Measurements from ENCODE around the gene KIF7.

Gene KIF7

GRCh38 chr15:89686522-89686921, 31.3 kb upstream of the KIF7 start:
- no peaks in the 10 kb centered on the region for H3K27me3 ChIP-seq (ENCODE audit: low read depth, low read length)
- H3K9me3 ChIP-seq (ENCODE audit: insufficient read depth, low read length): no peaks in the 10 kb centered on the region
- H3K36me3 ChIP-seq (replicated peaks; ENCODE audit: low read depth, low read length): no peaks in the 10 kb centered on the region
- 0 out of 2 replicates have a peak, but pooled peaks cover 6% of the 10 kb centered on the region for H3K4me1 ChIP-seq (ENCODE audit: low read length)
- no peak overlapping the region for H3K4me3 ChIP-seq (ENCODE audit: low read length)
- no peak overlapping the region for H3K9ac ChIP-seq (ENCODE audit: low read length)
- H3K4me2 ChIP-seq (ENCODE audit: low read length): no peak overlapping the region
- H3K79me2 ChIP-seq (ENCODE audit: low read length): no peaks in the 10 kb centered on the region
- TF ChIP-seq, protein P1, sequence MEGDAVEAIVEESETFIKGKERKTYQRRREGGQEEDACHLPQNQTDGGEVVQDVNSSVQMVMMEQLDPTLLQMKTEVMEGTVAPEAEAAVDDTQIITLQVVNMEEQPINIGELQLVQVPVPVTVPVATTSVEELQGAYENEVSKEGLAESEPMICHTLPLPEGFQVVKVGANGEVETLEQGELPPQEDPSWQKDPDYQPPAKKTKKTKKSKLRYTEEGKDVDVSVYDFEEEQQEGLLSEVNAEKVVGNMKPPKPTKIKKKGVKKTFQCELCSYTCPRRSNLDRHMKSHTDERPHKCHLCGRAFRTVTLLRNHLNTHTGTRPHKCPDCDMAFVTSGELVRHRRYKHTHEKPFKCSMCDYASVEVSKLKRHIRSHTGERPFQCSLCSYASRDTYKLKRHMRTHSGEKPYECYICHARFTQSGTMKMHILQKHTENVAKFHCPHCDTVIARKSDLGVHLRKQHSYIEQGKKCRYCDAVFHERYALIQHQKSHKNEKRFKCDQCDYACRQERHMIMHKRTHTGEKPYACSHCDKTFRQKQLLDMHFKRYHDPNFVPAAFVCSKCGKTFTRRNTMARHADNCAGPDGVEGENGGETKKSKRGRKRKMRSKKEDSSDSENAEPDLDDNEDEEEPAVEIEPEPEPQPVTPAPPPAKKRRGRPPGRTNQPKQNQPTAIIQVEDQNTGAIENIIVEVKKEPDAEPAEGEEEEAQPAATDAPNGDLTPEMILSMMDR (IDR thresholded peaks at IDR 0.05; ENCODE audit: low read depth, low read length): no peak
- TF ChIP-seq EZH2phosphoT487 (IDR thresholded peaks at IDR 0.05; ENCODE audit: low read depth): no peak
- no peak overlapping the region for H3K27ac ChIP-seq (ENCODE audit: low read length)
- H2AFZ ChIP-seq (ENCODE audit: low read depth, low read length): no peak overlapping the region
- H4K20me1 ChIP-seq (ENCODE audit: insufficient read depth, low read length): no peaks in the 10 kb centered on the region

- no peaks in the 10 kb centered on the region for H3K9me3 ChIP-seq (ENCODE audit: insufficient read depth, low read length)
- H4K20me1 ChIP-seq (ENCODE audit: insufficient read depth, low read length): no peaks in the 10 kb centered on the region
- no peak overlapping the region for H3K27ac ChIP-seq (ENCODE audit: low read length)
- no peaks in the 10 kb centered on the region for H3K27me3 ChIP-seq (ENCODE audit: low read depth, low read length)
- H3K4me1 ChIP-seq (ENCODE audit: low read length): 0 out of 2 replicates have a peak, but pooled peaks cover 3% of the 10 kb centered on the region
- H2AFZ ChIP-seq (ENCODE audit: low read depth, low read length): no peak overlapping the region
- H3K9ac ChIP-seq (ENCODE audit: low read length): no peak overlapping the region
- H3K4me2 ChIP-seq (ENCODE audit: low read length): no peak overlapping the region
- TF ChIP-seq, protein P1 (IDR thresholded peaks at IDR 0.05; ENCODE audit: low read depth, low read length): no peak
- TF ChIP-seq EZH2phosphoT487 (IDR thresholded peaks at IDR 0.05; ENCODE audit: low read depth): no peak
- no peaks in the 10 kb centered on the region for H3K36me3 ChIP-seq (replicated peaks; ENCODE audit: low read depth, low read length)
- no peaks in the 10 kb centered on the region for H3K79me2 ChIP-seq (ENCODE audit: low read length)
- no peak overlapping the region for H3K4me3 ChIP-seq (ENCODE audit: low read length)
Measured at GRCh38 chr15:89685995-89686394, 30.7 kb upstream of the KIF7 start.

DNA sequence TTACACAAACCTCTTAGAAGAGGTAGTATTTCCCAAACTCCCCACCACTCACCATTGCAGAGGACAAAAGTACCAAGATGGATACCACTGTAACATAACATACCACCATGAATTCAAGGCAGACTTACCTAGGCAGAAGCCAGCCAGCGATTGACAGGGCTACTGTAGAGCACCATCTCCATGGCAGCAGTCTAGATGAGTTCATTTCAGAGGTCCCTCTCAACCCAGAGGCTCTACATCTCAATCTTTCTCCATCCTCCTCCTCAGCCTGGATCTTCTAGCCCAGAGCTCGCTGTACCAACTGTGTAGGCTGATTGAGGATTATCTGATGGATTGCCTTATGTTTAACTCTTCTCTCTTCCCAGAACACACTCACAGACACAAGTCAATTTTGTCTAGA, 25.9 kb upstream of the KIF7 start:
- H3K79me2 ChIP-seq (ENCODE audit: low read length): no peaks in the 10 kb centered on the region
- no peaks in the 10 kb centered on the region for H4K20me1 ChIP-seq (ENCODE audit: insufficient read depth, low read length)
- no peak overlapping the region for H3K9ac ChIP-seq (ENCODE audit: low read length)
- H3K27ac ChIP-seq (ENCODE audit: low read length): no peak overlapping the region
- no peak for TF ChIP-seq EZH2phosphoT487 (IDR thresholded peaks at IDR 0.05; ENCODE audit: low read depth)
- TF ChIP-seq, protein P1 (IDR thresholded peaks at IDR 0.05; ENCODE audit: low read depth, low read length): no peak
- H3K4me2 ChIP-seq (ENCODE audit: low read length): no peak overlapping the region
- H3K9me3 ChIP-seq (ENCODE audit: insufficient read depth, low read length): no peaks in the 10 kb centered on the region
- no peaks in the 10 kb centered on the region for H3K36me3 ChIP-seq (replicated peaks; ENCODE audit: low read depth, low read length)
- H3K4me3 ChIP-seq (ENCODE audit: low read length): no peak overlapping the region
- no peaks in the 10 kb centered on the region for H3K27me3 ChIP-seq (ENCODE audit: low read depth, low read length)
- H3K4me1 ChIP-seq (ENCODE audit: low read length): no peaks in the 10 kb centered on the region
- H2AFZ ChIP-seq (ENCODE audit: low read depth, low read length): no peak overlapping the region

- no peak overlapping the region for H3K27ac ChIP-seq (ENCODE audit: low read length)
- no peaks in the 10 kb centered on the region for H3K79me2 ChIP-seq (ENCODE audit: low read length)
- no peak overlapping the region for H3K4me2 ChIP-seq (ENCODE audit: low read length)
- no peak overlapping the region for H3K9ac ChIP-seq (ENCODE audit: low read length)
- no peak for TF ChIP-seq EZH2phosphoT487 (IDR thresholded peaks at IDR 0.05; ENCODE audit: low read depth)
- TF ChIP-seq, protein P1 (IDR thresholded peaks at IDR 0.05; ENCODE audit: low read depth, low read length): no peak
- H2AFZ ChIP-seq (ENCODE audit: low read depth, low read length): no peak overlapping the region
- H3K4me3 ChIP-seq (ENCODE audit: low read length): no peak overlapping the region
- H4K20me1 ChIP-seq (ENCODE audit: insufficient read depth, low read length): no peaks in the 10 kb centered on the region
- no peaks in the 10 kb centered on the region for H3K36me3 ChIP-seq (replicated peaks; ENCODE audit: low read depth, low read length)
- no peaks in the 10 kb centered on the region for H3K4me1 ChIP-seq (ENCODE audit: low read length)
- H3K9me3 ChIP-seq (ENCODE audit: insufficient read depth, low read length): no peaks in the 10 kb centered on the region
- no peaks in the 10 kb centered on the region for H3K27me3 ChIP-seq (ENCODE audit: low read depth, low read length)
Measured at GRCh38 chr15:89680282-89680873, 25.1 kb upstream of the KIF7 start.
